Mucosa of stomach (tissue), 1 donor: ENCODE results near the gene INTS2.
"Not testable (repeated sequence)": the region's sequence is repeated elsewhere in the genome, so short reads cannot be mapped to it uniquely, and the experiment has no call there.

ENCODE experiments used
- H3K27me3 ChIP-seq: one replicate; pipeline ENCODE4 v1.7.0; 2013; ENCODE audit warnings: mild to moderate bottlenecking, low read length; ENCODE audit not compliant: control insufficient read depth, insufficient read depth
- H3K36me3 ChIP-seq: one replicate; pipeline ENCODE4 v1.7.0; 2013; ENCODE audit warnings: low read length; ENCODE audit not compliant: control insufficient read depth, insufficient read depth
- H3K4me1 ChIP-seq: one replicate; pipeline ENCODE4 v1.7.0; 2013; ENCODE audit warnings: mild to moderate bottlenecking, low read length; ENCODE audit not compliant: control insufficient read depth, insufficient read depth
- H3K4me3 ChIP-seq: one replicate; pipeline ENCODE4 v1.7.0; 2013; ENCODE audit warnings: low read length
- H3K9ac ChIP-seq: one replicate; pipeline ENCODE4 v1.7.0; 2013; ENCODE audit warnings: mild to moderate bottlenecking, low read length, moderate library complexity
- H3K9me3 ChIP-seq: one replicate; pipeline ENCODE4 v1.7.0; 2013; ENCODE audit warnings: mild to moderate bottlenecking, low read length, moderate library complexity; ENCODE audit not compliant: control insufficient read depth
- donor health status: Pancreatic carcinoma.

Gene INTS2

DNA sequence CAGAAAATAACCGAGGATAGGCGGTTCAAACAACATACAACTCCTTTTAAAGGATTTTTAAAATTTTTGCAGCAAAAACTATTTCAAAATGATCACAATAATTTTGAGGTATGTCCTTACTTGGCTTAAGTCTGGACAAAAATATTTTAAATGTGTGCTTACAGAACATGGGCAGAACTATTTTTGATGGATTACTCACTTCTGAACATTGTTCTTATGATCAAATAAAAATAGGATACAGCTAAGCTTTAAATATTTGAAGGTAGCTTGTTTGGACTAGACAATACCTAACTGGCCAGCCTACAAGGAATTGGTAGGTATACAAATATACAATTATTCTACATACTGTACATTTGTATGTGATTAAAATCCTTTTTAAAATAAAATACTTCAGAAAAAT lies 14.3 kb upstream of the INTS2 start:
- H3K36me3 ChIP-seq = no peaks in the 10 kb centered on the region
- H3K27me3 ChIP-seq = no peaks in the 10 kb centered on the region
- H3K9me3 ChIP-seq = no peaks in the 10 kb centered on the region
- H3K4me1 ChIP-seq = no peaks in the 10 kb centered on the region
- H3K9ac ChIP-seq = no peak overlapping the region
- H3K4me3 ChIP-seq = no peak overlapping the region

DNA sequence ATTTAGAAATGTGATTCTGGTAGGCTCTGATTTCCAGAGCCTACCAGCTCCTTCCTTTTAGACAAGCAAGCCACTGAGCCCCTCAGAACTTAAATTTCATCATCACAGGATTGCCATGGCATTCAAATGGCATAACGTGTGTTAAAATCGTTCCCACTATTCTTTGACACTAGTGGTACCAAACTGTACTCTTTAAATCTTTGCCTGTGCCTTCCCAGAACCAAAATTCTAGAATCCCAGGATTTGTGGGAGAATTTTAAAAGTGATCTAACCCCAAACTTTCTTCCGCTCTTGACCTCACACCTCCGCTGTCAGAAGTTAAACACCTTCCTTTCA lies 287 bp upstream of the INTS2 start:
- Histone ChIP-seq H3K4me3 (peak overlapping the region; percentile 100), H3K4me1 (peaks cover 12% of the 10 kb centered on the region), H3K9ac (peak overlapping the region; percentile 99), H3K9me3 (no peaks in the 10 kb centered on the region), H3K27me3 (no peaks in the 10 kb centered on the region), H3K36me3 (no peaks in the 10 kb centered on the region)

DNA sequence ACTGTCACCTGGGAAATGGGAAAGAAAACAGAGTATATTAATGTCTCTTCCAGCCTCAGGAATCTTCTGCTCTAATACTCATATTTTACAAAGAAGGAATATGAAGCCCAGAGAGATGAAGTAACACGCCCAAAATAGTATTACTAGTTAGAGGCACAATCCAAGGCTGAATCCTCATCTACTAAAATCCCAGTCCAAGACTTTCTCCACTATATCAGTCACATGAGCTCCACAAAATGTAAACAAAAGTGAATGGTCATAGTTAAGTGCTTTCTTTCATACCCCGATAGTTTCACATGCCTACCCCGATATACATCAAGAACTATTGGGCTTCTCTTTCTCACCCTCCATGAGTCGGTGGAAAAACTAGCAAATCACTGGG lies 965 bp downstream of the INTS2 start:
- no peaks in the 10 kb centered on the region for H3K27me3 ChIP-seq
- peak overlapping the region; percentile 99 for H3K9ac ChIP-seq
- no peaks in the 10 kb centered on the region for H3K36me3 ChIP-seq
- H3K4me1 ChIP-seq = peaks cover 12% of the 10 kb centered on the region
- H3K4me3 ChIP-seq = peak overlapping the region; percentile 100
- H3K9me3 ChIP-seq = no peaks in the 10 kb centered on the region

DNA sequence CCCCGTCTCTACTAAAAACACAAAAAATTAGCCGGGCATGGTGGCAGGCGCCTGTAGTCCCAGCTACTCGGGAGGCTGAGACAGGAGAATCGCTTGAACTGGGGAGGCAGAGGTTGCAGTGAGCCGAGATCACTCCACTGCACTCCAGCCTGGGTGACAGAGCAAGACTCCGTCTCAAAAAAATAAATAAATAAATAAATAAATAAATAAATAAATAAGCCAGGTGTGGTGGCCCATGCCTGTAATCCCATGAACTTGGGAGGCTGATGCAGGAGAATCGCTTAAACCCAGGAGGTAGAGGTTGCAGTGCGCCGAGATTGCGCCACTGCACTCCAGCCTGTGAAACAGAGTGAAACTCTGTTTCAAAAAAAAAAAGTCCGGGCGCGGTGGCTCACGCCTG lies 12.6 kb downstream of the INTS2 start:
- not testable (repeated sequence) for H3K4me1 ChIP-seq, H3K36me3 ChIP-seq, H3K4me3 ChIP-seq, H3K9me3 ChIP-seq, H3K9ac ChIP-seq, H3K27me3 ChIP-seq

DNA sequence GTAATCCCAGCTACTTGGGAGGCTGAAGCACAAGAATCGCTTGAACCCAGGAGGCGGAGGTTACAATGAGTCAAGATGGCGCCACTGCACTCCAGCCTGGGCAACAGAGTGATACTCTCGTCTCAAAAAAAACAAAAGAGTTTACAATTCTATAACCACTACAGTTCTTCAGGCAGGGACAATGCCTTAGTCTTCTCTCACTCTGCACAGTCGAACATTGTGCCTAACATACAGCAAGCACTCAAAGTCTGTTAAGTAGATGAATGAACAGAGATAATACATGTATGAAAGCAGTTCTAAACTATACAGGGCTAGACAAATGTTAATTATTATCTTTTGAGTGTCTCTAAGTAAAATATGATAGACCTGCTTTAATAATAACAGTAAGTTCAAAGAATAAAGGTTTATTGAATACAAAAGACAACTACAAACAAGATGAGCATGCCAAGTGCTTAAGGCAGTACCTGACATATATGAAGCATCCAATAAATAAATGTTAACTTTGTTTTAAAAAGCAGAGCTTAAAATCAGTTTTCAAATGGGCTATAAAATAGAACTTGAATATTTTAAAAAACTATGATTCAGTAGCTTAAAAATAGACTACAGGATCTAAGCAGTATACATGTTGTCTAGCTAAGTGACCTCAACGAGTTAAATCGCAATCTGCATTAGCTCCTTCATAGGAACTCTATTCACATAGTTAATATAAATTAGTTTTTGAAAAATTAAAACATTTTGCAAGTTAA lies 19.3 kb downstream of the INTS2 start:
- Histone ChIP-seq H3K4me3 (no peak overlapping the region), H3K9me3 (no peaks in the 10 kb centered on the region), H3K36me3 (no peaks in the 10 kb centered on the region), H3K9ac (no peak overlapping the region), H3K27me3 (no peaks in the 10 kb centered on the region), H3K4me1 (no peaks in the 10 kb centered on the region)

DNA sequence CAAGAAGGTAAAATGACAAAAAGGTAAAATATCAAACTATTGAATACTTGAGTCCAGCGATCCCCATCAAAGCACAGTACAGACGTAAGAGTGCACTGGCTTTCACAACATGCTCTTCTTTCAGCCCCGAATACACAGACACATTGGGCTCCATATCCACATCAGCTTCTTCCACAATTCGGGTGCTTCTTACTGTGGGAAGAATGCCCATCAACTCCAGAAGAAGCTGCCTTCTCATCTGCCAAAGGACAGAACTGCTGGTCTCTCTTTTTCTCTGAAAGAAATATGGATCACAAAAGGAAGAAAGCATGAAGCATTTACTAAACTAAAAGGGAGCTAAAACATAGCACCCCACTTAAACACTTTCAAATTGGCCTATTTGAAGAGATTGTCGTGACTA lies 20.4 kb downstream of the INTS2 start:
- no peak overlapping the region for H3K9ac ChIP-seq
- H3K4me3 ChIP-seq = no peak overlapping the region
- no peaks in the 10 kb centered on the region for H3K4me1 ChIP-seq
- no peaks in the 10 kb centered on the region for H3K27me3 ChIP-seq
- no peaks in the 10 kb centered on the region for H3K36me3 ChIP-seq
- H3K9me3 ChIP-seq = no peaks in the 10 kb centered on the region

DNA sequence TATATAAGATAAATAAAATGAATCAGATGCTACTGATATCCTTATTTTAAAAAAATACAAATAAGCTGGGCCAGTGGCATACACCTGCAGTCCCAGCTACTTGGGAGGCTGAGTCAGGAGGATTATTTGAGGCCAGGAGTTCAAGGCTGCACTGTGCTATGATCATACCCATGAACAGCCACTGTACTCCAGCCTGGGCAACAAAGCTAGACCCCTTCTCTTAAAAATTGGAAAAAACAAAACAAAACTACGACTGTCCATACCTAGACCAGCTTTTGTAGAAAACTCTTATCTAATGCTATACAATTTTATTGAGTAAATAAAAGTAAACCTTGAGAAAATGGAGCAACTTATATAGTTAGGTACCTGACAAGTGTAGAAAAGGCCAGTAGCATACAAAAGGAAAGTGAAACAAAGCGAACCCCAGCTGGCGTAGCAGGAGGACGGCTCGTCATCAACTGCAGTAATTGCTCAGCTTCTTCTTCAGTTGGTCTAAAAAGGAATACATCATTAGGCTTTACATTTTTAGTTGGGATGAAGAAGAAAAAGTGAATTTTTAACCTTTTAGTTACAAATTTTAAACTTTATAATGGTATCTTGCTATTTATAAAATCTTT lies 23.6 kb downstream of the INTS2 start:
- Histone ChIP-seq H3K27me3 (no peaks in the 10 kb centered on the region), H3K4me3 (no peak overlapping the region), H3K36me3 (no peaks in the 10 kb centered on the region), H3K4me1 (no peaks in the 10 kb centered on the region), H3K9ac (no peak overlapping the region), H3K9me3 (no peaks in the 10 kb centered on the region)

DNA sequence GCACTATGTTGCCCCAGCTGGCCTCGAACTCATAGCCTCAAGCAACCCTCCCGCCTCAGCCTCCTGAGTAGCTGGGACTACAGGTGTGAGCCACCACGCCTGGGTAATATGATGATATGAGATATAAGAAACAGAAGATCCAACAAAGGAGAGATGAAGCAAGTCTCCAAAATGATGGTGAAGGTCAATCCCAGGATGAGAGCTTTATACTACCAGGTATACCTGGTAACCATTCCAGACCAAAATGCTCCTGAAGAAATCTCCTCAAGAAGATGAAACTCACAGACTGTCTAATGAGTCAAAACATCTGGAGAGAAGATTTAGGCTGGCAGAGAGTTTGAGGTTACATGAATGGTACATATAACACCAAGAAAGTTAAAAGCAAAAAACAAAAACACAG lies 24.5 kb downstream of the INTS2 start:
- Histone ChIP-seq H3K9me3 (no peaks in the 10 kb centered on the region), H3K4me1 (no peaks in the 10 kb centered on the region), H3K4me3 (no peak overlapping the region), H3K9ac (no peak overlapping the region), H3K36me3 (no peaks in the 10 kb centered on the region), H3K27me3 (no peaks in the 10 kb centered on the region)

DNA sequence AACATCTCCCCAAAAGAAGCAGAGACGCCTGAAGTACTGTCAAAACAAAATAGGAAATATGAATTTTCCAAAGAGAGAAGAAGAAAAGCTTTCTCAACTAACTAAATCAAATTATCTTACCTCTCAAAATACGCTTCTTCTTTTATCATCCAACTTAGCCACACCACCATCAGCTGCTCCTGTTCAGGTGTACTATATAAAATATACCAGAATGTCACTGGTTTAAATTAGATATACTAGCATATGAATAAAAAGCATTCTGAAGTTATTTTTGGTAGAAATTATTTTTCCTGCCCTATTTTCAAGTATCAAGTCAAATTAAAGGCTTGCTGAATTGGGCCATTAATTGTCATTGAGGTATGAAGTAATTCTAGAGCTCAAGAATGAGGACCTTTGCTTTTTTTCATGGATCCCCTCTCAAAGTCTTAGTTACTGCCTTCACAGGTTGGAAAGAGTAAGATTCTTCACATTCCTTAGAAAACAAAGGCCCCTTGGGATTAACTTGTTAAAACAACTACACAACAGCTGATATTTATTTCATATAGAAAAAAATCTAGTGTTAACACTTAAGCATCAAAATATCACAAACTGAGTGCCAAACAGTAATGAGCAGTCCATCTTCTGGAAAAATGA lies 30.1 kb downstream of the INTS2 start:
- Histone ChIP-seq H3K36me3 (no peaks in the 10 kb centered on the region), H3K4me3 (no peak overlapping the region), H3K9me3 (no peaks in the 10 kb centered on the region), H3K27me3 (no peaks in the 10 kb centered on the region), H3K4me1 (no peaks in the 10 kb centered on the region), H3K9ac (no peak overlapping the region)

DNA sequence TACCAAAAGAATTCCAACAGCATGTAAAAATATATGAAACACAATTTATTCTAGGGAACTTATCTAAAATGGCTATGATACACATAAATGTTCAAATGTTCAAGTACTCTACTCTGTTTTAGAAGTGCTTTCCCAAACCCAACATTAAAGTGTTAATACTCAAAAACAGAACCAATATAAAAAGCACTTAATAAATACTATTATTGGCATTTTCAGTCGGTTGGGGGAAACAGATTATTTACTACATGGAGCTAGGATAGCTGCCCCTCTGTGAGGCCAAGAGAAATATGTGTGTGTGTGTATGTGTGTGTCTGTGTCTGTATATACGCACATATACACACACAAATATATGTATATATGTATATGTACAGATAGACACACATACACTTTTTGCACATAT lies 32.4 kb downstream of the INTS2 start:
- Histone ChIP-seq H3K9ac (no peak overlapping the region), H3K36me3 (no peaks in the 10 kb centered on the region)

DNA sequence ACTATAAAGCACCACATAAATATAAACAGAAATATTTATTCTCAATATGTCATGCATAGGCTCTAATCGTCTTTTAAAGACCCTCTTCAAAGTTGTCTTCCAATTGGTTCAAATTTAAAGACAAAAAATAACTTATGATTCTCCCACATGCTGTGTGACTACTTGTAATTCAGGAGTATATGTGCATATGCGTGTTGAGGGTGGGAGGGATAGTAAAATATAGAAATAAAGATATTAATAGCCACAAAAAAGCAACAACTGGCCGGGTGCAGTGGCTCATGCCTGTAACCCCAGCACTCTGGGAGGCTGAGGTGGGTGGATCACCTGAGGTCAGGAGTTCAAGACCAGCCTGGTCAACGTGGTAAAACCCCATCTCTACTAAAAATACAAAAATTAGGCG lies 33.5 kb downstream of the INTS2 start:
- H3K9ac ChIP-seq, H3K36me3 ChIP-seq, H3K4me3 ChIP-seq, H3K4me1 ChIP-seq, H3K27me3 ChIP-seq, H3K9me3 ChIP-seq: not testable (repeated sequence)

More for the DNA sequence above, 32.4 kb downstream of the INTS2 start:
- no peaks in the 10 kb centered on the region for H3K9me3 ChIP-seq
- no peaks in the 10 kb centered on the region for H3K27me3 ChIP-seq
- no peaks in the 10 kb centered on the region for H3K4me1 ChIP-seq
- H3K4me3 ChIP-seq = no peak overlapping the region

DNA sequence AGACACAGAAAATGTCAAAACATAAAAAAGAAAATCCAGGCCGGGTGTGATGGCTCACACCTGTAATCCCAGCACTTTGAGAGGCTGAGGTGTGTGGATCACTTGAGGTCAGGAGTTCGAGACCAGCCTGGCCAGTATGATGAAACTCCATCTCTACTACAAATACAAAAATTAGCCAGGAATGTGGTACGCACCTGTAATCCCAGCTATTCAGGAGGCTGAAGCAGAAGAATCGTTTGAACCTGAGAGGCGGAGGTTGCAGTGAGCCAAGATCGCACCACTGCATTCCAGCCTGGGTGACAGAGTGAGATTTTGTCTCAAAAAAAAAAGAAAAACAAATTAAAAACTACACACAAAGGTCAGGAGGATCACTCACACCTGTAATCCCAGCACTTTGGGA lies 40.0 kb downstream of the INTS2 start:
- H3K4me3 ChIP-seq, H3K9ac ChIP-seq, H3K4me1 ChIP-seq, H3K36me3 ChIP-seq, H3K27me3 ChIP-seq, H3K9me3 ChIP-seq: not testable (repeated sequence)
